GM21360 (cell line): ENCODE data around the gene FAM241A.

Experiments
- ATAC-seq: cut with Tn5 transposase; IDR thresholded peaks from one replicate; pipeline ENCODE4 v1.9.1; 2021; ENCODE audit warnings: mild to moderate bottlenecking, moderate library complexity; ENCODE audit not compliant: unreplicated experiment

FAM241A gene

GRCh38 chr4:112210777-112211176, 65.5 kb downstream of the FAM241A start:
- no peak for ATAC-seq

GRCh38 chr4:112213091-112213490, 67.8 kb downstream of the FAM241A start:
- ATAC-seq, result peak; percentile 76

GRCh38 chr4:112213856-112214255, 68.6 kb downstream of the FAM241A start:
- ATAC-seq, result no peak

DNA sequence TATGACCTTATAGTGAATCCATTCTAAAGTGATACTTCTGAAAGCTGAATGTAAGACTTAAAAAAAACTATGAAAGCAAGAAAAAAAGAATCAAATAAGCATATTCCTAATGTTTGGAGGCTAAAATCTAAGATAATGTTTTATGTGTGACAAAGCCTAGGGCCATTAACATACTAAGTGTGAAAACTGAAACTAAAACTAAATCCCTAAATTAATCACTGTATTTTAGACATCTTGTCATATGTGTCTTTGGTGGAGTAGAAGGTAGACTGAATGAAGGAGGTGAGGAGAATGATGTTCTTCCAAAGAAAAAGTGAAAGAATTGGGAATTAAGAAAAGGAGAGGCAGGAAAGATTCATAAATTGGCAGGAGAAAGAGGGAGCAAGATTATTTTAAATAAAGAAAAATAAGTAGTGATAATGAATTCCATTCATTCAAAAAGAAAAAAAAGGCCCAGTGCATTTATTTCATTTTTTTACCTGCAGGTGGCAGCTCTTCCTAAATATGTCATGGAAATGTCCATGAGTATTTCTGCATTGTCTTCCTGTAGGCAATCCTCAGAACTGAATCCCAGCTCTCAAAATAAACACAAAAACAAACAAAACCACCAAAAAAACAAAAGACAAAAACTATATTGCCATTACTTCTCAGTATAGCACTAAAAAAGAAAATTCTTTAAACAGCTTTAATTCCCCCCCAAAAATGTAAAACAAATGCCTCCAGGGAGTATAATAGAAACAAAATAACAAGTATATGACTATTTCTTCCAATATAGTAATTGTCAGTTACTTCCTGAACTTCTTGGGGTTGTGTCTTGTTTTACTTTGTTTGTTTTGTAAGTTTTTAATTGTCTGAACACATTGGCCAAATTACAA, 69.4 kb downstream of the FAM241A start:
- no peak for ATAC-seq

GRCh38 chr4:112219826-112220366, 74.6 kb downstream of the FAM241A start:
- ATAC-seq, result no peak

DNA sequence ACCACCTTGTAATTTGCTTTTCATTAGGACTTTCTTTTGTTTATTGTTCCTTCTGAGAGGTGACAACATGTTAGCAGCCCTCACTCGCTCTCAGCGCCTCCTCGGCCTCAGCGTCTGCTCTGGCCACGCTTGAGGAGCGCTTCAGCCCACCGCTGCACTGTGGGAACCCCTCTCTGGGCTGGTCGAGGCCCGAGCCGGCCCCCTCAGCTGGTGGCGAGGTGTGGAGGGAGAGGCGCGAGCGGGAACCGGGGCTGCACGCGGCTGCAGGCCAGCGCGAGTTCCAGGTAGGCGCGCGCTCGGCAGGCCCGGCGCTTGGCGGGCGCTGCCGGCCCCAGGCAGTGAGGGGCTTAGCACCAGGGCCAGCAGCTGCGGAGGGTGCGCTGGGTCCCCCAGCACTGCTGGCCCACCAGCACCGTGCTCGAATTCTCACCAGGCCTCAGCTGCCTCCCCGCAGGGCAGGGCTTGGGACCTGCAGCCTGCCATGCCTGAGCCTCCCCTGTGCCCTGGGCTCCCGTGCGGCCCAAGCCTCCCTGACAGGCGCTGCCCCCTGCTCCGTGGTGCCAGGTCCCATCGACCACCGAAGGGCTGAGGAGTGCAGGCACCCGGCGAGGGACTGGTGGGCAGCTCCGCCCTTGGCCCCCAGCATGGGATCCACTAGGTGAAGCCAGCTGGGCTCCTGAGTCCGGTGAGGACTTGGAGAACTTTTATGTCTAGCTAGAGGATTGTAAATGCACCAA, 77.1 kb downstream of the FAM241A start:
- no peak for ATAC-seq

DNA sequence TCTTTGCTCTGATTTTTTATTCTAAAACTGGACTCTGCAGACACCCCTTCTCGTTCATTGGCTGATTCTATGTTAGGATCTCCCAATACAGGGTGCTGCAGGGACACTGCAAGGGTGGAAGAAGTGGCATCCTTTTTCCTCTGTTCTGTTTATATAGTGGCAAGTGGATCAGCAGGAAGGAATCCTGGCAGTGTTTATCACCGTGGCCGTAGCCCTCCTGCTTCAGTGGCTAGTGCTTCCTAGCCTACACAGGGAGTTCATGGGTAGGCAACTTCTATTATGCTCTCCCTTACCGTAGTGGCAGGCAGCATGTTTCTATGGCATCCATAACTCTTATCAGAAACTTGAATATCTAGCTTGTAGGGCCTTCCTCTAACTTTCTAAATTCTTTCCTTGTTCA, 79.9 kb downstream of the FAM241A start:
- no peak for ATAC-seq

DNA sequence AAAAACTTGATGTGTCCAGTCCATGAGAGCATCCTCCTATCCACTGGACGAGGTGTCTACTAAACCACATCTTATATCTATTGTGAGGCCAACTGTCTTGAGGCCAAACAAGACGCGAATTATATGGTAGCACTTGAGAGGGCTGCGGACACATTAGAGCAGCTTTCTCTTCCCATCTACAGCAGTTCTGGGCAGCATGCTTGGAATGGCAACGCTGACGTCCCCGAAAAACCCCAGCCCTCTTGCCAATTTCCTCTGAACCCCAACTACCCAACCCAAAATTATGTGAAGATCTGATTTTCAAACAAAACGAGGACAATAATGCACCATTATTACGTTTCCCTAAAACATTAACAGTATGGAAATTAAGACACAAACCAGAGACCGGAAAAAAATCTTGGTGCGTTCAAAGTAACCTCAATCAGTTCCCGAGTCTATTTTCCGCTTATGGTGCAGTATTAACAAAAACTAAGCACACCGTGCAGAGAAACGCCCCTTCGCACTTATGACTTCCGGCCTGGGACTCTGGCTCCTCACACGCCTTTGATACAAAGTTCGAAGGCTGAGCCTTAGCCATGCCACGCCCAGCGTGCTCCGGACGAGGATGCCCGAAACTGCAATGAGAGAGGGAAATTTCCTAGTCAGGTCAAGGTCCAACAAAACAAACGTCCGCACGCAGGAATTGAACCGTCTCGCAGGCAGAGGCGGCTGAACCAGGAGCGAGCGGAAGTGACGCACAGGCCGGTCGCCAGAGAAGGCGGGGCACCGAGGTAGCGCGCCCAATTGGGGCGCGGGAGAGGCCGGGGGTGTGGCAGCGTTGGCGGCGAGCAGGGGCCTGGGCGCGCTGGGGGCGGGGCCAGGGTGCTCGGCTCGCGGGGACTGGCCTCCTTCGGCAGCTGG, 85.9 kb downstream of the FAM241A start:
- peak; percentile 84 for ATAC-seq

DNA sequence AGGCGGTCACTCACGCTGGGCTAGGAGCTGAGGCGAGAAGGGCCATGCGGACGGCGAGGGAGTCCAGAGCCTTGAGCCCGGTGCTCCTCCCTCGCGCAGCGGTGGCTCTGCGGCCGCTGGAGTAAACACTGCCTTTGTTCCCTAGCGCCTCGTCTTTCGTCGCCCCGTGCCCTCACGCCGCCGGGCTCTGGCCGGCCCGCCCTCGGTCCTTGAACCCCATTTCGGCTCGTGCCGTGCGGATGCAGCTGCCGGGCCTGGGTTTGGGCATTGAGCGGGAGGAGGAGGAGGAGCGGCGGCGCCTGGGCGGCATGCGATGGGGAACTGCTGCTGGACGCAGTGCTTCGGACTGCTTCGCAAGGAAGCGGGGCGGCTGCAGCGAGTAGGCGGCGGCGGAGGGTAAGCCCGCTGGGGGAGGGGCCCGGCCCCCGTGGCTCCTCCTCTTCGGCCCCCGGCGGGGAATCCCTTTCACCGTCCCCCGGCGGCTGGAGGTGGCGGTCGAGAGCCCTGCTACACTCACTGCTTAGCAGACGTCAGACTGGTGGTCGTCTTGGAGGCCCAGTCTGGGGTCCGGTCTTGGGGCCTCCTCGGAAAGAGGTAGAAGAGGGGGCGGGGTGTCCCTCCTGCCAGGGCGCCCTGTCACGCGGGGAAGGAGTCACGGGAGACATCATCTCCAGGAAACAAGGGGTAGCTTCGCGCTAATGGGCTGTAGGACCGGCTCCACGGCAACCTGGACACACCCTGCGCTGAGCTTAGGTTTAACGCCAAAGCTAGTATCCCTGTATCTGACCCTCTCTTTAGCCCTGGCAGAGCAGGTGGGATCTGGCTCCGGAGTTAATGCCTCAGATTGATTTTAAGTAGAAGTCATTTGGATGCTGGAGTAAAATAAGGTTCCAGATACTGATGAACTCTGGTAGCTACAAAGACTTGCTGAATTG, 86.8 kb downstream of the FAM241A start, which contains the start of gene AP1AR:
TSS of gene AP1AR (plus strand) at position 9 of the 935 bp plus-strand sequence. CDS start at position 314, 305 bp downstream.
- ATAC-seq, result peak; percentile 63

- ATAC-seq, result no peak
Measured at GRCh38 chr4:112234952-112235609, 89.8 kb downstream of the FAM241A start.

GRCh38 chr4:112236040-112236439, 90.8 kb downstream of the FAM241A start:
- ATAC-seq, result no peak

- no peak for ATAC-seq
Measured at GRCh38 chr4:112238833-112239232, 93.6 kb downstream of the FAM241A start.
